Fibroblast of lung (primary cell): Measurements from ENCODE around the gene RPL29. TPM values are rescaled to one million over a fixed set of nuclear protein-coding genes. Genes with fewer than 3 reads are reported as not detected.

Source experiments
- DNase-seq, 2 donors: peaks; one replicate each; pipeline versions ENCODE4 v3.0.0 to v3.0.0-alpha.2; 2010; ENCODE audit warnings: low read depth in 2 of 2
- H2AFZ ChIP-seq: 2 replicates; pipeline ENCODE4 v1.5.1; 2012; ENCODE audit warnings: low read length, control low read depth, inconsistent platforms
- H3K27ac ChIP-seq: 2 replicates; pipeline ENCODE4 v1.5.1; 2011; ENCODE audit warnings: low read length, control low read depth; ENCODE audit not compliant: insufficient read depth
- H3K27me3 ChIP-seq: 2 replicates; pipeline ENCODE4 v1.5.1; 2011; ENCODE audit warnings: mild to moderate bottlenecking, low read length; ENCODE audit not compliant: control insufficient read depth, insufficient read depth
- H3K36me3 ChIP-seq: 2 replicates; pipeline ENCODE4 v1.5.1; 2011; ENCODE audit warnings: low read length; ENCODE audit not compliant: control insufficient read depth, insufficient read depth
- H3K4me1 ChIP-seq: 2 replicates; pipeline ENCODE4 v1.5.1; 2011; ENCODE audit warnings: low read length; ENCODE audit not compliant: control insufficient read depth, insufficient read depth; ENCODE audit errors: extremely low read depth
- H3K4me2 ChIP-seq: 2 replicates; pipeline ENCODE4 v1.5.1; 2011; ENCODE audit warnings: low read length, control low read depth; ENCODE audit not compliant: insufficient read depth; ENCODE audit errors: extremely low read depth
- H3K4me3 ChIP-seq, 4 experiments: fragments of 200-600 bp in 1 of 4; sonication (generic) in 1 of 4; replicated peaks in 1 of 4; 2 replicates each; pipeline ENCODE4 v1.5.1; 2011 to 2016; ENCODE audit warnings: low read length in 4 of 4, low read depth in 3 of 4, mild to moderate bottlenecking in 3 of 4, control low read depth in 2 of 4, inconsistent platforms in 1 of 4, mixed read lengths in 1 of 4; ENCODE audit not compliant: insufficient read depth in 1 of 4; ENCODE audit errors: control extremely low read depth in 1 of 4
- H3K79me2 ChIP-seq: 2 replicates; pipeline ENCODE4 v1.5.1; 2012; ENCODE audit warnings: mild to moderate bottlenecking, low read length, inconsistent platforms; ENCODE audit not compliant: control insufficient read depth, insufficient read depth
- H3K9ac ChIP-seq: 2 replicates; pipeline ENCODE4 v1.5.1; 2011; ENCODE audit warnings: mild to moderate bottlenecking, low read length, control low read depth; ENCODE audit not compliant: insufficient read depth
- H3K9me3 ChIP-seq: 2 replicates; pipeline ENCODE4 v1.5.1; 2012; ENCODE audit warnings: low read depth, low read length; ENCODE audit not compliant: control insufficient read depth, insufficient read depth
- H4K20me1 ChIP-seq: 2 replicates; pipeline ENCODE4 v1.5.1; 2011; ENCODE audit warnings: low read length; ENCODE audit not compliant: control insufficient read depth, insufficient read depth; ENCODE audit errors: extremely low read depth
- CTCF ChIP-seq, 2 donors: IDR thresholded peaks in 1 of 2; conservative IDR thresholded peaks in 1 of 2; 1 replicate in 1 of 2; 2 replicates in 1 of 2; pipeline ENCODE4 v1.5.1; 2011 to 2012; ENCODE audit warnings: low read length in 2 of 2, control low read depth in 1 of 2, inconsistent platforms in 1 of 2, low read depth in 1 of 2, mild to moderate bottlenecking in 1 of 2
- EZH2 ChIP-seq: IDR thresholded peaks from 2 replicates; pipeline ENCODE4 v1.5.1; 2012; ENCODE audit warnings: low read length, control low read depth, mild to moderate bottlenecking; ENCODE audit errors: missing control alignments
- polyA plus RNA-seq, 2 donors: library from polyadenylated mRNA; depleted of rRNA in 1 of 2; stranded (reverse) in 1 of 2; unstranded in 1 of 2; fragments of >200 nt; gene quantifications; 2 replicates each; pipeline ENCODE4 v1.2.1, GENCODE V29; 2011 to 2012; ENCODE audit warnings: missing spikeins in 1 of 2
- total RNA-seq: library from RNA; depleted of rRNA; stranded (reverse); fragments of >200 nt; gene quantifications from 2 replicates; pipeline ENCODE4 v1.2.1, GENCODE V29; 2014

The RPL29 gene
- total and polyA plus RNA-seq, 2 donors (not counting 1 experiment from before 2014, with no cell fraction given), result 1,076 to 1,512 TPM

DNA sequence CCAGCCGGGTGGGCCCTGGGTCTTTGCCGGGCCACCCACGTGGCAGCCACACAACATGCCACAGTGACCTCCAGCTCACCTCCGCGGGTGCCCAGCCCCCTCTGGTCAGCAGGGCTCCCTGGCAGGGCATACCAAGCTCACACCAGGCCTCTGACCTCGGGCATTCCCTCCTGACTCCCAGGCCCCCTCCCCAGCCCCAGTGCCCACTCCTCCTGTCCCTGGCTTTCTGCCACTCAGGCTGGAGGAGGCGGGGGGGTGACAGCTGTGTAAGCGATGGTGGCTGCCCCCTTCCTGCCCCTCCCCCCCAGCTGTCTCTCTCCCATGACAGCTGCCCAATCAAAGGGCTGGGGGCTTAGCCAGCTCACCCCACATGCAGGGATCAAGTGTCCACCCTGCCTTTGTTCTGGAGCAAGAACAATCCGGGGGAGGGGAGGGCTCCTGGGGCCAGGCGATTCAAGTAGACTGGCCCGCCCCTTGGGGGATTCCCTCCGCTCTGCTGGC lies 31.7 kb downstream of the RPL29 start:
- H3K9ac ChIP-seq, result no peak overlapping the region

DNA sequence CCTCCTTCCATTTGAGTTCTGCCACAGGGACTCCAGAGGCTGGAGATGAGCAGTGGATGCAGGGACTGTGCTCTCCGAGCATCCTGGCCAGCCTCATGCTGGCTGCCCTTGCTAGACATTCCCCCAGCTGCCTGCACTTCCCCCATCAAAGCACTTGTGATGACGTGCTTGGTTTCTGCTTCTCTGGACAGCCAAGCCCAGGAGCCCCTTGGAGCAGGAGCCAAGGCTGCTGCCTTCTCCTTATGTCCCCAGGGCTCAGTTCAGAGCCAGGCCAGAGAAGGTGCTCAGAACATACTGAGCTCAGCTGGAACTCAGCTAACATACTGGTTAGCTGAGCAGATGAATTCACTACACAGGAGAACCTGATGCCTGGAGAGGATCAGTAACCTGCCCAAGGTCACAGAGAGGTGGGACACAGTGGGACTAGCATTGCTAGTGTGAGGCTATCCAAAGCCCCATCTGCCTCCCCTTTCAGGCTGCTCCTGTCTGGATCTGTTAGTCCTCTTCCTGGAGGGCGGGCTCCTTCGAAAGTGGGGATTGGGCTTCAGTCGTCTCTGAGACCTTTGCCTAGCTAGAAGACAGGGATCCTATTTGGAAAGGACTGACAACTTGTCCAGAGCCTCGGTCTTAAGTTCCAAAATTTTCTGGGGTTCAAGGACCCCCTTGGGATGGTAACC lies 32.7 kb downstream of the RPL29 start:
- Histone ChIP-seq H2AFZ (no peak overlapping the region), H3K27ac (no peak overlapping the region), H3K9me3 (no peaks in the 10 kb centered on the region), H3K36me3 (peaks cover 12% of the 10 kb centered on the region), H3K9ac (no peak overlapping the region), H3K4me3 (no peak overlapping the region), H3K79me2 (peaks cover 14% of the 10 kb centered on the region), H3K27me3 (no peaks in the 10 kb centered on the region), H3K4me2 (no peak overlapping the region), H3K4me1 (peaks cover 5% of the 10 kb centered on the region), H4K20me1 (no peaks in the 10 kb centered on the region)
- TF ChIP-seq CTCF (conservative IDR thresholded peaks at IDR 0.05 in 1 of 2, IDR thresholded peaks at IDR 0.05 in 1 of 2; ENCODE audit: low read depth in 1 of 2, low read length in 2 of 2) (no peak), EZH2 (no peak)
- no peak for DNase-seq

More for the DNA sequence above, 31.7 kb downstream of the RPL29 start:
- no peaks in the 10 kb centered on the region for H3K27me3 ChIP-seq
- peaks cover 8% of the 10 kb centered on the region for H3K4me1 ChIP-seq
- no peak overlapping the region for H3K4me3 ChIP-seq
- H3K4me2 ChIP-seq, result no peak overlapping the region
- H2AFZ ChIP-seq, result no peak overlapping the region
- H3K27ac ChIP-seq, result no peak overlapping the region
- TF ChIP-seq EZH2 (no peak), CTCF (conservative IDR thresholded peaks at IDR 0.05 in 1 of 2, IDR thresholded peaks at IDR 0.05 in 1 of 2; ENCODE audit: low read depth in 1 of 2, low read length in 2 of 2) (no peak)
- no peak for DNase-seq
- no peaks in the 10 kb centered on the region for H4K20me1 ChIP-seq
- no peaks in the 10 kb centered on the region for H3K9me3 ChIP-seq
- H3K36me3 ChIP-seq, result peaks cover 10% of the 10 kb centered on the region
- H3K79me2 ChIP-seq, result peaks cover 14% of the 10 kb centered on the region

- Histone ChIP-seq H2AFZ (no peak overlapping the region), H3K27me3 (no peaks in the 10 kb centered on the region), H3K4me1 (peaks cover 5% of the 10 kb centered on the region), H3K4me2 (no peak overlapping the region), H3K4me3 (no peak overlapping the region), H3K9me3 (no peaks in the 10 kb centered on the region), H4K20me1 (no peaks in the 10 kb centered on the region), H3K9ac (no peak overlapping the region), H3K36me3 (peaks cover 12% of the 10 kb centered on the region), H3K27ac (no peak overlapping the region), H3K79me2 (peaks cover 14% of the 10 kb centered on the region)
- DNase-seq, result no peak
- TF ChIP-seq CTCF (conservative IDR thresholded peaks at IDR 0.05 in 1 of 2, IDR thresholded peaks at IDR 0.05 in 1 of 2; ENCODE audit: low read depth in 1 of 2, low read length in 2 of 2) (no peak), EZH2 (no peak)
These were observed 33.8 kb downstream of the RPL29 start for GRCh38 chr3:51961602-51962569.
